GM18517 (cell line): ENCODE results near the gene ARL5A.
A peak's percentile ranks its signal among the peaks of the same experiment; 100 is the strongest.

ENCODE experiments used
- ATAC-seq: cut with Tn5 transposase; IDR thresholded peaks from one replicate; pipeline ENCODE4 v1.9.1; 2021; ENCODE audit warnings: mild to moderate bottlenecking, moderate library complexity; ENCODE audit not compliant: unreplicated experiment

Gene ARL5A

GRCh38 chr2:151770995-151771394, 57.2 kb downstream of the ARL5A start:
- no peak for ATAC-seq

- ATAC-seq, result no peak
Observed at GRCh38 chr2:151769606-151770005, 58.6 kb downstream of the ARL5A start.

- no peak for ATAC-seq
Observed at GRCh38 chr2:151767536-151767935, 60.7 kb downstream of the ARL5A start.

- peak; percentile 49 for ATAC-seq
Observed at GRCh38 chr2:151766437-151767153, 61.6 kb downstream of the ARL5A start.

GRCh38 chr2:151765760-151766410, 62.3 kb downstream of the ARL5A start:
- ATAC-seq, result no peak

GRCh38 chr2:151762694-151763093, 65.5 kb downstream of the ARL5A start:
- no peak for ATAC-seq

- no peak for ATAC-seq
Observed at GRCh38 chr2:151761687-151762086, 66.5 kb downstream of the ARL5A start.

- no peak for ATAC-seq
Observed at GRCh38 chr2:151761193-151761592, 67.0 kb downstream of the ARL5A start.

- no peak for ATAC-seq
Observed at GRCh38 chr2:151760139-151760650, 68.0 kb downstream of the ARL5A start.

- no peak for ATAC-seq
Observed at GRCh38 chr2:151758744-151759143, 69.5 kb downstream of the ARL5A start.

GRCh38 chr2:151757861-151758260, 70.4 kb downstream of the ARL5A start:
- ATAC-seq, result no peak

GRCh38 chr2:151756820-151757219, 71.4 kb downstream of the ARL5A start:
- ATAC-seq, result no peak

GRCh38 chr2:151754253-151754897, 73.8 kb downstream of the ARL5A start:
- ATAC-seq, result no peak

- ATAC-seq, result no peak
Observed at GRCh38 chr2:151753540-151753939, 74.7 kb downstream of the ARL5A start.
